A172 (cell line): ENCODE results near the gene CGGBP1. TPM values are rescaled to one million over a fixed set of nuclear protein-coding genes. Genes with fewer than 3 reads are reported as not detected.

Experiments used
- DNase-seq: peaks from one replicate; pipeline ENCODE4 v3.0.0-alpha.2; 2015; ENCODE audit warnings: low spot score
- total RNA-seq: library from RNA; depleted of rRNA; stranded (reverse); fragments of >200 nt; shearing (Covaris generic); gene quantifications from 2 replicates; pipeline ENCODE4 v1.2.3, GENCODE V29; 2014; rRNA removed

Gene CGGBP1, protein sequence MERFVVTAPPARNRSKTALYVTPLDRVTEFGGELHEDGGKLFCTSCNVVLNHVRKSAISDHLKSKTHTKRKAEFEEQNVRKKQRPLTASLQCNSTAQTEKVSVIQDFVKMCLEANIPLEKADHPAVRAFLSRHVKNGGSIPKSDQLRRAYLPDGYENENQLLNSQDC
- 71.1 and 72.9 TPM in 2 replicates for total RNA-seq

- DNase-seq, result peak; percentile 99
Measured at GRCh38 chr3:88058581-88059379, at the start of gene CGGBP1, which contains the start of gene ZNF654. Gene CGGBP1 (minus strand): TSS chr3:88059005. CDS start chr3:88055976, 3,029 bp downstream. Gene ZNF654 (plus strand): TSS chr3:88059255. CDS start chr3:88059320, 65 bp downstream.

GRCh38 chr3:88105325-88105724, 46.5 kb upstream of the CGGBP1 start:
- DNase-seq, result no peak

DNA sequence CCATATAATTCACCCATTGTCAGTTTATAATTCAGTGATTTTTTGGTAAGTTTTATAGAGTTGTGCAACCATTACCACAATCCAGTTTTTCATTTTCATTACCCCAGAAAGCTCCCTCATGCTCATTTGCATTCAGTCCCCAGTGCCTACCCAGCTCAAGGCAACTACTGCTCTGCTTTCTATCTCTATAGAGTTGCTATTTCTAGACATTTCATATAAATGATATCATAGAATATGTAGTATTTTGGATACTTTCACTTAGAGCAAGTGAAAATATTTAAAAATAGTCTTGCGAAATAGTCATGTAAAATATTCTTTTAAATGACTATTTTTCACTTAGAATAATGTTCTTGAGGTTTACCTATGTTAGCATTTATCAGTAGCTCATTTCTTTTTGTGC, 42.3 kb upstream of the CGGBP1 start:
- no peak for DNase-seq

DNA sequence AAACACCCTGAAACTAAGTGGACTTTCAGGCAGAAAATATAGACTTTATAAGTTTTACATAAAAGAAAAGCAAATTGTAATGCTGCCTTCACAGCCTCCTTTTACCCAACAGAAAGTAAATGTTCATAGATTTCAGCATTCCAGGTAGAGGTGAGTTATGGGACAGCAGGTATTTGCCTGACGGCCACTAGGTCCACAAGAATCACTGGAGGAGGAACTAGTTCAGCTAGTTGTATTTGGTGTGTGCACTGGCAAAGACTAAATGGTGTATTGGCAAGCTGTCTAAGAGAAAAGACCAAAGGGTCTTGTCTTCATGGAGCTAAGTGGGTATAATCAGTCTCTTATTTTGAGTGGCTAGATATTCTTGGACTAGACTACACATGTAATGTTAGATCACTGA, 34.5 kb upstream of the CGGBP1 start:
- no peak for DNase-seq

DNA sequence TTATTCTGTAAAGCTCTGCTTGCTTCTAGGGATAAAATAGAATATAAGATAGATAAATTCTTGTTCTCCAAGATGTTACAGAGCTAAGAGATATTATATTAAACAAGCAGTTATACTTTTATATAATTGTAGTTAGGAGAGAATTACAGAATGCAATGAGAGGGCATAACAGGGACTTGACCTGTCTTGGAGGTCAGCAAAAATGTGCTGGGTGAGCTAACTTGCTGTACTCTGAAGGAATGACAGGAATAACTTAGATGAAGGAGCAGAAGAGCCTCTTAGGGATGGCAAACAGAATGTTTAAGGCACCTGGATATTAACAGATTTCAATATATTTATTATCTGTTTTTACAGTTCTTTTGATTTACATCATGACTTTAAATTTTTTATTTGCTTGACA, 33.5 kb upstream of the CGGBP1 start:
- no peak for DNase-seq

GRCh38 chr3:88090681-88091080, 31.9 kb upstream of the CGGBP1 start:
- DNase-seq, result no peak

DNA sequence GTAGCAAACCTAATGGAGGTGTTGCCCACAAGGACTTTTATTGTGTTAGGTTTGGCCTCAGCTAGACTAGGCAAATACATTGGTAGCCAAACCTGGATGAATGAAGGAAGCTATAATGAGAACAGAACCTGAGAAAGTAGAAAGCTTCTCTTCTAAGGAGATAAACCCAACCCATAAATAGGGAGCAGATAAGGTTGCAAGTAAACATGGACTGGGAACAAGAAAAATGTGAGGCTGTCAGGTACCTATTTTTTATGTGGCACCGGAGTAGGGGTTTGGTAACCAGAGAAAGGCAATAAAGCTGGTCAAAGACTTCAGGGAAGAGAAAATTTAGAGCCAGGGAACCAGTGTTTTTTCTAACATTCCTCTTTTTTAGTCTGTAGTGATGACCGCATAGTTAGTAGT, 25.3 kb upstream of the CGGBP1 start:
- no peak for DNase-seq

DNA sequence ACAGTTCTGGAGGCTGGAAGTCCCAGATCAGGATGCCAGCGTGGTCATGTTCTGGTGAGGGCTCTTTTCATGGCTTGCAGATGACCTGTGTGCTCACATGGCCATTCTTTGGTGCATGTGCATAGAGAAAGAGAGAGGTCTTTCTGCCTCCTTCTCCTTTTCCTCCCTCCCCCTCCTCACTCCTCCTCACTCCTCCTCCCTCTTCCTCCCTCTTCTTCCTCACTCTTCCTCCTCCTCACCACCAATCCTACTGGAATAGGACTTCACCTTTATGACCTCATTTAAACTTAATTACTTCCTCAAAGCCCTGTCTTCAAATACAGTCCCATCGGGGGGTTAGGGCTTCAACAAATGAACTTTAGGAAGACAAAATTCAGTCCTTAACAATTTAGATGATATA, 24.0 kb upstream of the CGGBP1 start:
- DNase-seq, result no peak

- DNase-seq, result no peak
Measured at GRCh38 chr3:88078932-88079331, 20.1 kb upstream of the CGGBP1 start.

- DNase-seq, result no peak
Measured at GRCh38 chr3:88076712-88077111, 17.9 kb upstream of the CGGBP1 start.

DNA sequence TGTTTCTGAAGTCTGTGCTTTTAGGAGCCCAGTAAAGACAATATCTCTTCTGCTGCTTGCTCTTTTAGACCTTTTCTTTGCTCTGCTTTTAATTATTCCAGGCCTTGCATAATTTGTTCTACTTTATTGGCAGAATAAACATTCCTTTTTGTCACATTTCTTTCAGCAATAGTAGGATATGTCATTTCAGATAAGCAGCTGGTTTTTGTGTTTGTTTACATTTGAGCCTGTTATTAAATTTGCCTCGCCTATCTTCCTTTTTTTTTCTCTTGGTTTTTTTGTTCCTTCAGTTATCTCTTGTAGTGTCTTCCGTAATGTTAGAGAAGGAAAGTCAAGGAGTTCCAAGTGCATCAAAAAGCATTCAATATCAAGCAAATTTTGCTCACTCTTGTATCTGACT, 16.7 kb upstream of the CGGBP1 start:
- DNase-seq, result no peak

- no peak for DNase-seq
Measured at GRCh38 chr3:88075072-88075471, 16.3 kb upstream of the CGGBP1 start.

DNA sequence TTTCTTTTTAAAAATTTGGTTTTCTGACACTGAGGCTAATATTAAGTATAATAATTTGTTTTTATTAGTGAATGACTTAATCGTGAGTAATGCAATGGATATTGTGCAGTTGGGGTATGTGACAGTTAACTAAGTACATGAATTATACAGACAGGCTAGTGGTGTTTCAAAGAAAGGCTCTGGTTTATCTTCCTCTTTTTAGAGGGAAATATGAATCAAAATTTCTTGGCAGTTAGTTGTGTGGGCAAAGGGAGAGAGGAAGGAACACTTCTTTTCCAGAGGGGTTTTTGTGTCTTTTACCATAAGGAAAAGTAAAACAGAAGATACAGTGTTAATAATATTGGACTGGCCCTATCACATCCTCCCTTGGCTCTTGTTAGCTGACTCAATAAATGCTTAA, 2.9 kb upstream of the CGGBP1 start:
- no peak for DNase-seq

- DNase-seq, result no peak
Measured at GRCh38 chr3:88059380-88060170, 770 bp upstream of the CGGBP1 start.

DNA sequence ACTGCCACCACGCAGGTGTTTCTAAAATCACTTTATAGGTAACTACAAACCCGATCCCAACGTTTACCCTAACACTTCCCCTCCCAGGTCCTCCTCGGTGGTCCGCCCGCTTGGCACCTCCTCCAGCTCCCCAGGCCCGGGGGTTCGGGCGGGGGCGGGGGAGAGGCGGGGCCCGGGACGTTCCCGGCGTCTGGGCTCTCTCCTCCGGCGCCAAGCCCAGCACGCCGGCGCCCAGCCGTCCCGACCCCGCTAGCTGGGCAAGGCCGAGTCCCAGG, 562 bp downstream of the CGGBP1 start:
- no peak for DNase-seq

GRCh38 chr3:88057630-88058305, 1.0 kb downstream of the CGGBP1 start:
- DNase-seq, result peak; percentile 16

GRCh38 chr3:88046766-88047165, 12.0 kb downstream of the CGGBP1 start:
- DNase-seq, result no peak

GRCh38 chr3:88044411-88044810, 14.4 kb downstream of the CGGBP1 start:
- DNase-seq, result peak; percentile 41

DNA sequence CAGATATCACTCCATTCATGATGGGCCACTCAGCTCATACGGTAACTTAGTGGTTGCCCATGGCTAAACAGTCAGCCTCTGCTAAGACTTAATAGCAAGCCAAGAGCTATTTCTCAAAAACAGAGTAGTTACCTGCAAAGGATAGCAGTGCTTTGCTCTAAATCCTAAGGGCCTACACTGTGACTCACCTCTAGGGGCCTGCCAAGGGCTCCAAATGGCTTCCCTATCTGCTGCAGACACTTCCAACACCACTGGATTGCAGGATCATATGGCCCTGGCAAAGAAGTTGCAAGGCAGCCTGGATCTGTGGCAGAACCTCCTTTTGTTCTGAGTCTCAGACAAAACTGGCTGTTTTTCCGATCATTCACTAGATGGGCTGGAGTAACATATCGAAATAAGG, 17.8 kb downstream of the CGGBP1 start:
- DNase-seq, result no peak

GRCh38 chr3:88040529-88040928, 18.3 kb downstream of the CGGBP1 start:
- DNase-seq, result no peak

GRCh38 chr3:88038566-88038965, 20.2 kb downstream of the CGGBP1 start:
- DNase-seq, result no peak

DNA sequence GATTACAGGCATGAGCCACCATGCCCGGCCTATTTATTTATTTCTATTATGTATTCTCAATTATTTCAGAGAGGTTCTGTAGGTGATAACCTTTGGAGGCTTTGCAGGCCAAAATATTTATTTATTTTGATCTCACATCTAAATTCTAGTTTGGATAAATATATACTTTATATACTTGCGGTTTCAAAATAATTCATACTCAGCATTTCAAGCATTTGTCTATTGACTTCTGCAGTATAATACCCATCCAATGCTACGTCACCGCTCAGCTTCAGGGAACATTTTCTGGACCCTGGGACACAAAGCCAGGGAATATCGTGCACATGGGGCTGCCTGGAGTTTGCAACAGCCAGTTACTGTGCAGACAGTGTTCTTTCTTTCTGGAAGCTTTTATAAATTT, 22.6 kb downstream of the CGGBP1 start:
- no peak for DNase-seq
